Activated naive CD8-positive, alpha-beta T cell (primary cell): ENCODE measurements around the gene OR9Q1.

Experiments
- H3K27ac Mint-ChIP-seq: one replicate; pipeline ENCODE4 v1.8.0; 2021; ENCODE audit warnings: mixed read lengths
- H3K27me3 Mint-ChIP-seq: one replicate; pipeline ENCODE4 v1.8.0; 2021; ENCODE audit warnings: mixed read lengths
- H3K36me3 Mint-ChIP-seq: one replicate; pipeline ENCODE4 v1.8.0; 2021; ENCODE audit warnings: mixed read lengths
- H3K4me1 Mint-ChIP-seq: one replicate; pipeline ENCODE4 v1.8.0; 2021; ENCODE audit warnings: low read depth, mixed read lengths
- H3K4me3 Mint-ChIP-seq: one replicate; pipeline ENCODE4 v1.8.0; 2021; ENCODE audit warnings: mild to moderate bottlenecking, mixed read lengths
- H3K9me3 Mint-ChIP-seq: one replicate; pipeline ENCODE4 v1.8.0; 2021; ENCODE audit warnings: low read depth, mixed read lengths

The OR9Q1 gene

DNA sequence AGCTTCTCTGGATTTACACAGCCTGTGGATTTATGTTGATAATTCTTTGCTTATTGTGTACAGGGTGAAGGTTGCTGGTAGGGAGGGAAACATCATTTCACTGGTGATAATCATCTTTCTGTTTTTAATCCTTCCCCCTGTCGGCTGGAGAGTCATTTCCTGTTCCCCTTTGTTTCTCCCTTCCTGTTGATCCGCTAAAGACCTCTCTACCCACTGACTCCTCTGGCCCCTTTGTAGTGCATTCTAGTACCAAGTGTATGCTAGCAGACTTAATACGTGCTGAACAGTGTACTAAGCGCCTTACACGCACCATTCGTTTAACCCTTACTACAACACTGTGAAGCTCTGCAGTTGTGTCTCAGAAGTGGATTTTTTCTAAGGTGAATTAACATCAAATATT, 19.0 kb upstream of the OR9Q1 start:
- no peak overlapping the region for H3K4me3 Mint-ChIP-seq
- H3K9me3 Mint-ChIP-seq, result no peaks in the 10 kb centered on the region
- H3K27me3 Mint-ChIP-seq, result peaks cover 25% of the 10 kb centered on the region
- H3K4me1 Mint-ChIP-seq, result peaks cover 4% of the 10 kb centered on the region
- no peak overlapping the region for H3K27ac Mint-ChIP-seq
- no peaks in the 10 kb centered on the region for H3K36me3 Mint-ChIP-seq

DNA sequence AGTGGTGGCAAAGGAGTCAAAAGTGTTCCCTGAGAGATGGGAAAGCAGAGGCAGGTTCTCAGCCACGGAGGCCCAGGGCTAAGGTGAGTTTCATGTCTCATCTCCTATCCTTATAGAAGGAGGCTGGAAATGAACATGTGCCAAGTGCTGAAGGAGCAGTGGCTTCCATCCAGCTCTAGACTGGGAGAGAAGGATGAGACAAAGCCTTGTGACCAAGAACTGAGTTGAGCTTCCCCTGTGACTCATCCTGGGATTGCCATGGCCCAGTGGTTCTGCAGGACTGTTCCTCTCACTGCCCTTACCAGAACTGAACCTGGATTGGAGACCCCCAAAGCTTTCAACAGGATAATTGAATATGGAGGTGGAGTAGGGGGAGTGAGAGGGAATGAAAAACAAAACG, 16.7 kb upstream of the OR9Q1 start:
- H3K27me3 Mint-ChIP-seq, result peaks cover 25% of the 10 kb centered on the region
- H3K36me3 Mint-ChIP-seq, result no peaks in the 10 kb centered on the region
- H3K27ac Mint-ChIP-seq, result no peak overlapping the region
- peaks cover 4% of the 10 kb centered on the region for H3K4me1 Mint-ChIP-seq
- no peak overlapping the region for H3K4me3 Mint-ChIP-seq
- H3K9me3 Mint-ChIP-seq, result no peaks in the 10 kb centered on the region

DNA sequence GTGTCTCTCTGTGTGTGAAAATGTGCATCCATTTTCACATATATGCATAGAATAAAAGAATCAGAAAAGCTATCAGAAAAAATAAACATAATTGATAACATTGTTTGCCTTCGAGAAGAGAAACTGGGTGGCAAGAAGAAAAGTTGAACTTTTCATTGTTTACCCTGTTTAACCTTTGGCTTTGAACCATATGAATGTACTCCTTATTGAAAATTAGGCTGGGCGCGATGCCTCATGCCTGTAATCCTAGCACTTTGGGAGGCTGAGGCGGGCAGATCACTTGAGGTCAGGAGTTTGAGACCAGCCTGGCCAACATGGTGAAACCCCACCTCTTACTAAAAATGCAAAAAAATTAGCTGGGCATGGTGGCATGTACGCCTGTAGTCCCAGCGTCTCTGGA, 11.9 kb upstream of the OR9Q1 start:
- Mint-ChIP-seq H3K4me1 (no peaks in the 10 kb centered on the region), H3K36me3 (no peaks in the 10 kb centered on the region), H3K4me3 (no peak overlapping the region), H3K27me3 (peaks cover 7% of the 10 kb centered on the region), H3K9me3 (no peaks in the 10 kb centered on the region), H3K27ac (no peak overlapping the region)

DNA sequence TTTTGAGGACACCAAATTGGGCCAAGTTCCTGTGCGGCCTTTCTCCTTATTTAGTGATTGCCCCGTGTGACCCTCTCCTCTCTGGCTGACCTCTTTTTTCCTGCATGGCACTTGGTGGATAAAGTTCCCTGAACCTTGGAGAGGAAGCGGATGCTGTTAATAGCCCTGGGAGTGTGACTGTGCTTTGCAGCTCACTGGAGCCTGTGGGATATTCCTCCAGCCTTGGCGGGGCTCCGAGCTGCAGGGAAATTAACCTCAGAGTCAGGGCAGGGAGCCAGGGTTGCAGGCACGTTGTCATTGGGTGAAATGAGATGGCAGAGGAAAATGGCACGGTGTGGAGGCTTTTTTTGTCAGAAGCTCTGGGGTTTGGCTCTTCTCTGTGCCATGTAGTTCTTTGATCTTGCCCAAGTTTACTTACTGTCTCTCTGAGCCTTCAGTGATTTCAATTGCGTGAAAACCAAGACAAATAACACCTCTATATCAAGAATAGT, 965 bp downstream of the OR9Q1 start:
- H3K4me1 Mint-ChIP-seq, result no peaks in the 10 kb centered on the region
- H3K9me3 Mint-ChIP-seq, result no peaks in the 10 kb centered on the region
- no peaks in the 10 kb centered on the region for H3K27me3 Mint-ChIP-seq
- no peaks in the 10 kb centered on the region for H3K36me3 Mint-ChIP-seq
- no peak overlapping the region for H3K4me3 Mint-ChIP-seq
- no peak overlapping the region for H3K27ac Mint-ChIP-seq

DNA sequence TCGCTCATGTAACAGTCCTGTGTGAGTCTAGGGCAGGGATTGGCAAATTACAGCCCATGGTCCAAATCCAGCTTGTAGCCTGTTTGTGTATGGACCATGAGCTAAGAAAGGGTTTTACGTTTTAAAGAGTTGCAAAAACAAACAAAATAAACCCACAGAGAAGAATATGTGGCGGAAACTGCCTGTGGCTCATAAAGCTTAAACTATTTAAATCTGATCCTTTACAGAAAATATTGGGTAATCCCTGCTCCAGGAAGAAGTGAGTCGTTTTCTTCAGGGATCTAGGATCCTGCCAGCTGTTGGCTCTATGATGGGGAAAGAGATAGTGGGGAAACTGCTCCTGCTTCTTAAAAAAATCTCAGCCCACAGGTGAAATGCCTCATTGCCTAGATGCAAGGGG, 3.7 kb downstream of the OR9Q1 start:
- H3K4me3 Mint-ChIP-seq, result no peak overlapping the region
- no peaks in the 10 kb centered on the region for H3K4me1 Mint-ChIP-seq
- H3K9me3 Mint-ChIP-seq, result no peaks in the 10 kb centered on the region
- H3K36me3 Mint-ChIP-seq, result no peaks in the 10 kb centered on the region
- no peak overlapping the region for H3K27ac Mint-ChIP-seq
- peaks cover 6% of the 10 kb centered on the region for H3K27me3 Mint-ChIP-seq

DNA sequence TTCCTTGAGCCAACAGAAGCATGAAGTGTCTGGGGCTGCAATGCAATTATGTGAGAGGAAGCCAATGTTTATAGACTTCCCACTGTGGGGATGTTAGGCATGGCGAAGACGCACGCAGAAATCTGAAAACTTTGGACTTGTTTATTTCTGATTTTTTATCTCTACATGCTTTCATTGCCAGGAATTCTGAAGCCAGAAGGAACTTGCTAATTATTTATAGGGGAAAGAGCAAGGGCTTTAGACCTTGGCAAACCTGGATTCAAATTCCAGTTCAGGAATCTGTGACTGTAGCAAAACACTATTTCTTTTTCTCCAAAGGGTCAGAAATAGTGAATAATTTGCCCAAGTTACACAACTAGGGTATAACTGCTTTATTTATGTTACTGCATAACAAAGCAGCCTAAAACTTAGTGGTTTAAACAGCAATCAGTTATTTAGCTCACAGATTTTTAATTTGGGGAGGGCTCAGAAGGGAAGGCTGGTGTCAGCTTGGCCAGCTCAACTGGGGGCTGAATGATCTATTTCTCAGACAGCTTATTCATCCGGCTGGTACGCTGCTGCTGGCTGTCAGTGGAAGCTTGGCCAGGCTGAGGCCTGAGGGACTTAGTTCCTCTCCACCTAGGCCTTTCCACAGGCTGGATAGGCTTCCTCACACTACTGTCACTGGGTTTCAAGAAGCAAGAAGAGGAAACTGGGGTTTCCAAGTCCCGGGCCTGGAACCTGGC, 5.2 kb downstream of the OR9Q1 start:
- H3K4me3 Mint-ChIP-seq, result no peak overlapping the region
- H3K27ac Mint-ChIP-seq, result no peak overlapping the region
- H3K27me3 Mint-ChIP-seq, result peaks cover 6% of the 10 kb centered on the region
- peaks cover 4% of the 10 kb centered on the region for H3K9me3 Mint-ChIP-seq
- no peaks in the 10 kb centered on the region for H3K36me3 Mint-ChIP-seq
- no peaks in the 10 kb centered on the region for H3K4me1 Mint-ChIP-seq

DNA sequence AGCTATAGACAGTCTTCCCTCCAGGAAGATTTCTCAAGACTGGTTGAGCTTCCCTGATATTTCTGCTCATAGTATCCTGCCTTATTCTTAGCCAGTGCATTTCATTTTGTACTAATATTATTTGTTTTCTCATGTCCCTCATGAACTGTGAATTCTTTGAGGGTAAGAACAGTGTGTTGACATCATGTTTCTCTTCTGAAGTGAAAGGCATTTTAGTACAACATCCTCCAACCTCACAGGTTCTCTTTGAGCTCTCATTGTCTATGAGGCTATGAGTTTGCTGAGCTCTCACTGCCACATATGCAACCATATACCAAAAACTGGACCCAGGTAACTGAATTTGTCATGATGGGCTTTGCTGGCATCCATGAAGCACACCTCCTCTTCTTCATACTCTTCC, 7.0 kb downstream of the OR9Q1 start, which contains the start of gene OR6Q1:
OR6Q1 (plus strand) TSS at position 301 of the 400 bp plus-strand sequence; CDS start at position 301, 0 bp downstream.
- Mint-ChIP-seq H3K4me3 (no peak within 1 kb of the TSS), H3K27ac (no peak within 1 kb of the TSS), H3K36me3 (no peaks in the 10 kb centered on the region), H3K27me3 (peaks cover 6% of the 10 kb centered on the region), H3K9me3 (peaks cover 4% of the 10 kb centered on the region), H3K4me1 (no peaks in the 10 kb centered on the region)

DNA sequence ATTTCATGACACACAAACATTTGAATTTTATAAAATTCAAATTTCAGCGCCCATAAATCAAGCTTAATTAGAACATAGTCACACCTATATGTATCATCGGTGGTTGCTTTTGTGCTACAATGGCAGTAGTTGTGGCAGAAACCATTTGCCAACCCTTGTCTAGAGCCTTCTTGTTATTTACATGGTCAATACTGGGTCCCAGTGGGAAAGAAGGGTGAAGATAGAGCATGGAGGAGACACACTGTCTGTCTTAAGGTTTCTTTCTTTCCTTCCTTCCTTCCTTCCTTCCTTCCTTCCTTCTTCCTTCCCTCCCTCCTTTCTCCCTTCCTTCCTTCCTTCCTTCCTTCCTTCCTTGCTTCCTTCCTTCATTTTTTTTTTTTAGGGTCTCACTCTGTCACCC, 10.8 kb downstream of the OR9Q1 start:
- Mint-ChIP-seq H3K4me3 (no peak overlapping the region), H3K9me3 (peaks cover 11% of the 10 kb centered on the region), H3K36me3 (no peaks in the 10 kb centered on the region), H3K27me3 (peaks cover 6% of the 10 kb centered on the region), H3K4me1 (no peaks in the 10 kb centered on the region), H3K27ac (no peak overlapping the region)

DNA sequence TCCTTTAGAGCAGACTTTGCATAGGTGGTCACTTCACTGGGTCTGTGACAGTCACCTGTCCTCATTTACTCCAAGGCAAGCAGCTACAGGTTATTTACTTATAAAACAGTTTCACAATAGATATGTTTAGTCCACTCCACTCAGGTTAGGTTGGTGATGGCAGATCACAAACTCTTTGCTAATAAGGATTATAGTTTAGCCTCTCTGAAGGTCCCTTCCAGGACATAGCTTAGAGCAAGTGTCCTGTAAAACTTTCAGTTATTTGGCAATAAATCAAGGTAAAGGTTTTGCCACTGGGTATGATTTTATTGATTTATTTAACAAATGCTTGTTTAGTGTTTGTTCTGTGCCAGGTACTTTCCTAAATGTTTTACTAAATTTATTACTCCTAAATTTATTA, 15.9 kb downstream of the OR9Q1 start:
- Mint-ChIP-seq H3K4me1 (no peaks in the 10 kb centered on the region), H3K36me3 (no peaks in the 10 kb centered on the region), H3K27me3 (peaks cover 5% of the 10 kb centered on the region), H3K27ac (no peak overlapping the region), H3K4me3 (no peak overlapping the region), H3K9me3 (peaks cover 7% of the 10 kb centered on the region)

DNA sequence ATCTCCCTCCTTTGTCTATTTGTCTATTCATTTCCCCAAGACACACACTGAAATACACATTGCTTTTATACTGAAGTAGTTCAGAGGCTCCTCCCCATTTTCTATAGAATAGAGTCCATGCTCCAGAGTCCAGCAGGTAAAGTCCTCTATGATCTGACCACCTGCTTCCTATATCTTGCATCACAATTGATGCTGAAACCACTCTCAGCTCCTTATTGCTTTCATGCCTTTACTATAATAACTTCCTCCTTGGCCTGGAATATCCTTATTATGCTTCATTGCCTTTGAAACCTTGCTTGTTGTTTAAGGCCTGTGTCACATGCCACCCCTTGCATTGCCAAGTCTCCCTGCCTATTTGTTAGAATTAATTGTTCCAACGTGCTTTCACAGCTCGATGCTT, 19.7 kb downstream of the OR9Q1 start:
- Mint-ChIP-seq H3K9me3 (no peaks in the 10 kb centered on the region), H3K4me3 (no peak overlapping the region), H3K27me3 (peaks cover 13% of the 10 kb centered on the region), H3K27ac (no peak overlapping the region), H3K4me1 (no peaks in the 10 kb centered on the region), H3K36me3 (no peaks in the 10 kb centered on the region)

DNA sequence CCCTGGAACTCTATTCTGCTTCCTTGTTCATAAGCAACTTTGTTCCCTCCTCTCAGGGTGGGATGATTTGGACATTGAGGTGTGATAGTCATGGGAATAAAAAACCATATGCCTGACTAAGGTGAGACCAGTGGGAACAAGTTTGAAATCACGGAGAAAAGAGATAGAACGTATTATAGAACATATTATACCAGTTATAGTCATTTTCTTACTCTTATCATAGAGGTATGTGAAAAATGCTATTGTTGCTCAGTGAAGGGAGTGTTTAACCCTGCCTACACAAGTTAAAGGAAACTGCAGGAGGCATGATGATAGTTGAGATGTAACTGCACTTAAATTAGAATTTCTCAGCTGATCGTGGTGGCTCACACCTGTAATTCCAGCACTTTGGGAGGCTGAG, 22.6 kb downstream of the OR9Q1 start:
- Mint-ChIP-seq H3K36me3 (no peaks in the 10 kb centered on the region), H3K4me1 (no peaks in the 10 kb centered on the region), H3K27ac (no peak overlapping the region), H3K9me3 (no peaks in the 10 kb centered on the region), H3K4me3 (no peak overlapping the region), H3K27me3 (peaks cover 12% of the 10 kb centered on the region)

DNA sequence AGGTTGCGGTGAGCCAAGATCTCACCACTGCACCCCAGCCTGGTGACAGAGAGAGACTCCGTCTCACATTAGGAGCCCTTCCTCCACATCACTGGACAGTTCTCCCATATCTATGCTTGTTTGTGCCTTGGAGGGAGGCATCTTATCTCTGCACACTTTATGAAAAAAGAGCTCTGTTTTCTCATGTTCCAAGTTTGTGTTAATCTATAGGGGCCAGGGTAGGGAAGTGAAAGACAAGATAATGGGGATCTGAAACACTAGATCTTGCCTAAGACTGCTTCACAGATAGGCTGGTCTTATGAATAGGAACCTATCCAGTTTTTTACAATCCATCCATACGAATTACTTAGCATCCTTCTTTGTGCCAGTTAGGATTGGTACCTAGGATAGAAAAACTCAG, 24.1 kb downstream of the OR9Q1 start:
- Mint-ChIP-seq H3K4me3 (no peak overlapping the region), H3K36me3 (no peaks in the 10 kb centered on the region), H3K27me3 (peaks cover 9% of the 10 kb centered on the region), H3K27ac (no peak overlapping the region), H3K9me3 (no peaks in the 10 kb centered on the region), H3K4me1 (no peaks in the 10 kb centered on the region)

DNA sequence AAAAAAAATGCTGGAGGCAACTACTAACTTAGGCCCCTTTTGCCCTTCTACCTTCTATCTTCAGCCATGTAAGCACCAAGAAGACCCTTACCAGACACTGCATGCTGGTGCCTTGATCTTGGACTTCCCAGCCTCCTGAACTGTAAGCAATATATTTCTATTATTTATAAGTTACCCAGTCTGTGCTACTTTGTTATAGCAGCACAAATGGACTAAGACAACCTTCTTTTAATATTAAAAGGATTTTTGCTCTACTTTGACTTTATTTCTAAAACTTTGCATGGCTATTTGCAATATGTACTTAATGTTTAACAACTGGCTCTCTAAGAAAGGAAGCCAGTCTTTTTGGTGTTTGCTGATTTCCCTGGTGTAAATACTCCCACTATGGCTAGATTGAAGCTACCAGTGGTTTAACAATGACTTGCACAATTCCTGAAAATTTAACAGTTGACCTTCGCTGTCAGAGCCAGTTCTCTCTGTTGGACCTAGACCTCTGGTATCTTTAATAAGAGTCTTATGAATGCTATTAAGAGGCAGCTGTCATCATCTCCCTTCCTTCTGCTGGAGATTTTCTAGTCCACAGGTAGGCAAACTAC, 32.2 kb downstream of the OR9Q1 start:
- Mint-ChIP-seq H3K27me3 (no peaks in the 10 kb centered on the region), H3K27ac (no peak overlapping the region), H3K36me3 (no peaks in the 10 kb centered on the region), H3K4me3 (no peak overlapping the region), H3K9me3 (peaks cover 4% of the 10 kb centered on the region), H3K4me1 (no peaks in the 10 kb centered on the region)

DNA sequence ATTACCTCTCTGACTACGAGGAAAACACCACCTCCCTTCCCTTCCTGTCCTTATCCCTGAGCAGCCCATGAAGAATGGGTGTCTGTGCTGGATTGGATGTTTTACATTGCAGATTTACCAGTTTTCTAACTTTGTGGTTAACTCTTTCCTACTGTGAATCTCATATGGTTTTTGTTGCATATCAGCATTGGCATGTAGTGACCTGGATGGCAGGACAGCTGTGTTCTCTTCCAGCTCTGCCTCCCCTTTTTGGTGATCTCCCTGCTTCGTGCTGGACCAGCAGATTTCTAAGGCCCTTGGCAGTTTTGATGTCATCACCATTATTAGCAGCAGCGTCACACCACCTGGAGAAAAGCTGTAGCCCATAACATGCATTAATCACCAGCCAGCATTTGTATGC, 33.8 kb downstream of the OR9Q1 start:
- Mint-ChIP-seq H3K27ac (no peak overlapping the region), H3K36me3 (no peaks in the 10 kb centered on the region), H3K27me3 (no peaks in the 10 kb centered on the region)

DNA sequence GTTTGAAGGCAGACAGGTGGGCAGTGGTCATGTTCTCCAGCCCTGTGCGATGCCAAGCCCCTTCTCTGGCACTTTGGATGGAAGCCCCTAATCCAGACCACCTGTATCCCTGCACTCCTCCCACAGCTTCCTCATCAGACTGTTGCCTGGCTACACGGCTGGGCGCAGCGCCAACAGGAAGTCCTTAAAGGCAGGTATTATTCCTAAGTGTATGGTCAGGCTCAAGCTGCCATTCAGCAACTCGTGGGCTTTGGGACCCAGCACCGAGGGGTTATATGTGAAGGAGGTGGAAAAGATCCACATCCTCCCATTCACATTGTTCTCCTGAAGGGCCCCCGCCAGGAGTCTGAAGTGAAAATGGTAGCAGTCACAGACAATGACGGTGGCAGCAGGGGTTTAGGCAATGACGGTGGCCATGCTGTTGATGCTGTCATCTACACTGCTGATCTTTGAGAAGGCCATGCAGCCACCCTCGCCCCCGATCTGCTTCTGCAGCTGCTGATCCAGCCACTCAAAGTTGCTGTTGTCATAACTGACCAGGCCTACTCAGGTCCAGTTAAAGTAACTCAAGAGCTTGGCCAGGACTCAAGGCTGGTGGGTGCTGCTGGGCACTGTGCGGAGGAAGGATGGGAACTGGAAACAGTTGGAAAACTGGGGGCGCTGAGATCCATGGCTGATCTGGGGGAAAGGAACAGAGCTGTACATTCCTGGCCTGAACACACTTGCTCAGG, 34.8 kb downstream of the OR9Q1 start:
- Mint-ChIP-seq H3K9me3 (peaks cover 4% of the 10 kb centered on the region), H3K36me3 (no peaks in the 10 kb centered on the region), H3K27me3 (no peaks in the 10 kb centered on the region), H3K4me1 (no peaks in the 10 kb centered on the region), H3K27ac (no peak overlapping the region), H3K4me3 (no peak overlapping the region)

More for the DNA sequence above, 33.8 kb downstream of the OR9Q1 start:
- peaks cover 4% of the 10 kb centered on the region for H3K9me3 Mint-ChIP-seq
- H3K4me1 Mint-ChIP-seq, result no peaks in the 10 kb centered on the region
- no peak overlapping the region for H3K4me3 Mint-ChIP-seq
